Pancreas (tissue), 10 donors: ENCODE results near the gene FAM151B. TPM values are rescaled to one million over a fixed set of nuclear protein-coding genes. Genes with fewer than 3 reads are reported as not detected.

ENCODE experiments used
- ATAC-seq, 4 donors: fragments of 200-7000 bp; cut with Tn5 transposase; one replicate each; pipeline versions ENCODE4 v1.8.0 to v1.9.1; 2020; ENCODE audit warnings: mild to moderate bottlenecking in 4 of 4, moderate library complexity in 4 of 4
- DNase-seq, 6 donors: peaks; one replicate each; pipeline ENCODE4 v3.0.0-alpha.2; 2020
- FAIRE-seq: peaks from 2 replicates; lab custom pipeline; 2012; peaks lifted over from hg19 to GRCh38; lab: Jason Lieb, UNC
- H3K27ac ChIP-seq, 4 donors: fragments of 200-600 bp; sonication (generic); 1 replicate in 3 of 4; 2 replicates in 1 of 4; pipeline versions ENCODE4 v1.5.0 to v1.8.0; 2020
- H3K27me3 ChIP-seq, 4 donors: fragments of 200-600 bp; one replicate each; pipeline ENCODE4 v1.8.0; 2021
- H3K36me3 ChIP-seq, 3 donors: fragments of 200-600 bp; sonication (generic) in 1 of 3; one replicate each; pipeline versions ENCODE4 v1.5.0 to v1.8.0; 2020 to 2021
- H3K4me1 ChIP-seq, 3 donors: fragments of 200-600 bp; one replicate each; pipeline ENCODE4 v1.8.0; 2021
- H3K4me3 ChIP-seq, 4 donors: fragments of 200-600 bp; sonication (generic) in 2 of 4; one replicate each; pipeline versions ENCODE4 v1.5.0 to v1.8.0; 2020 to 2021
- H3K9me3 ChIP-seq, 4 donors: fragments of 200-600 bp; one replicate each; pipeline ENCODE4 v1.8.0; 2021
- WGBS, 2 donors: extraction: QIAGEN DNeasy Blood & Tissue Kit; methylation state at CpG; one replicate each; pipeline ENCODE4 v1.1.7; 2013; 5-methylcytosine and 5-hydroxymethylcytosine counted together
- intact Hi-C, 3 donors: fragments of 100-400 bp; cut with DNase I; formaldehyde crosslinking; loops; one replicate each; pipeline versions ENCODE4 v1.11.1 to v1.14.2; 2022
- polyA plus RNA-seq, 2 donors: library from polyadenylated mRNA; stranded (reverse); fragments of 200-250 nt; gene quantifications; one replicate each; pipeline ENCODE4 v1.2.3, GENCODE V29; 2013
- total RNA-seq, 6 donors: library from RNA; stranded (reverse); fragmentation: NEBNext Ultra II Directional in 4 of 6; extraction: Animal tissue kit (Norgen Biotek cat#: 25700) in 4 of 6; gene quantifications; one replicate each; pipeline versions ENCODE4 v1.2.1 to v1.2.4, GENCODE V29; 2021 to 2023
- TF ChIP-seq, protein P1 (sequence below), 4 donors: fragments of 200-600 bp; sonication (generic) in 3 of 4; IDR thresholded peaks; one replicate each; pipeline versions ENCODE4 v1.5.0 to v1.8.0; 2021; ENCODE audit warnings: antibody characterized with exemption in 4 of 4
- donor health status: healthy with polysubstance abuse.
- donor health status: DM: no; HTN: no; CAD: no; lungs with moderate emphysema.
- donor health status: DM: no; HTN: no; CAD: no.
- donor health status: control.
- donor health status: control.
- donor health status: Bipolar disorder and iron deficiency.
- donor health status: DM: yes; HTN: yes; CAD: no.
- donor health status: DM: no; HTN: no; CAD: no.
- donor health status: DM: no; HTN: no; CAD: no.
- donor health status: DM: yes; HTN: yes; CAD: no.

The FAM151B gene, protein sequence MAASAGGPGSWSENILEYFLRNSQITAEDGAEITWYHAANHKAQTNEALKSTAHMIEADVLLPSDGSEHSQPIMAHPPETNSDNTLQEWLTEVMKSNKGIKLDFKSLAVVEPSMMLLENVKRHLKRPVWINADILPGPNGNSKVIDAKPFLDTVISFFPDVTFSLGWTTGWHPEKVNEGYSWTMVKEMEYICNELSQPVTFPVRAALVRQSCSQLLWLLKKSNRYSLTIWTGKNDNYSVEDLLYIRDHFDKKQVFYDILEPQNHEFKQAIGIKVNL
- total RNA-seq (1 to 10 TPM; 1.1 to 2.5 (median 1.9) TPM), polyA plus RNA-seq (1 to 10 TPM in 1 of 2 donors, under 1 TPM in 1; 0.49 to 1.2 TPM)

GRCh38 chr5:80487829-80488721 lies at the start of gene FAM151B:
Gene FAM151B, plus strand, starts transcription at chr5:80488100. Its CDS starts 24 bp downstream, at chr5:80488124.
- FAIRE-seq (no peak), DNase-seq (peak; percentile 95 to 98 (median 97)), ATAC-seq (peak; percentile 94 to 98 (median 96))
- peaks cover 0 to 12% (median 4%) of the 10 kb centered on the region in 3 donors for H3K36me3 ChIP-seq
- TF ChIP-seq, protein P1, sequence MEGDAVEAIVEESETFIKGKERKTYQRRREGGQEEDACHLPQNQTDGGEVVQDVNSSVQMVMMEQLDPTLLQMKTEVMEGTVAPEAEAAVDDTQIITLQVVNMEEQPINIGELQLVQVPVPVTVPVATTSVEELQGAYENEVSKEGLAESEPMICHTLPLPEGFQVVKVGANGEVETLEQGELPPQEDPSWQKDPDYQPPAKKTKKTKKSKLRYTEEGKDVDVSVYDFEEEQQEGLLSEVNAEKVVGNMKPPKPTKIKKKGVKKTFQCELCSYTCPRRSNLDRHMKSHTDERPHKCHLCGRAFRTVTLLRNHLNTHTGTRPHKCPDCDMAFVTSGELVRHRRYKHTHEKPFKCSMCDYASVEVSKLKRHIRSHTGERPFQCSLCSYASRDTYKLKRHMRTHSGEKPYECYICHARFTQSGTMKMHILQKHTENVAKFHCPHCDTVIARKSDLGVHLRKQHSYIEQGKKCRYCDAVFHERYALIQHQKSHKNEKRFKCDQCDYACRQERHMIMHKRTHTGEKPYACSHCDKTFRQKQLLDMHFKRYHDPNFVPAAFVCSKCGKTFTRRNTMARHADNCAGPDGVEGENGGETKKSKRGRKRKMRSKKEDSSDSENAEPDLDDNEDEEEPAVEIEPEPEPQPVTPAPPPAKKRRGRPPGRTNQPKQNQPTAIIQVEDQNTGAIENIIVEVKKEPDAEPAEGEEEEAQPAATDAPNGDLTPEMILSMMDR (IDR thresholded peaks at IDR 0.05) = no peak
- no peaks in the 10 kb centered on the region for H3K9me3 ChIP-seq
- H3K4me1 ChIP-seq = peaks cover 0 to 3% (median 0%) of the 10 kb centered on the region in 3 donors
- H3K4me3 ChIP-seq = peak within 1 kb of the TSS; percentile 54 to 70 (median 56)
- WGBS, 2 donors = 1% methylated on average over 85 of the region's 85 CpGs
- H3K27ac ChIP-seq = peak within 1 kb of the TSS; percentile 80 to 90 (median 86)
- intact Hi-C loops = loop anchor here in 1 of 3 donors (10.0 kb wide), 1 partner anchor 177 kb away; no protein-coding TSS in a partner anchor
- no peaks in the 10 kb centered on the region for H3K27me3 ChIP-seq

GRCh38 chr5:80438739-80439138 lies 49.2 kb upstream of the FAM151B start:
- Histone ChIP-seq H3K4me3 (no peak overlapping the region), H3K27me3 (no peaks in the 10 kb centered on the region), H3K9me3 (no peaks in the 10 kb centered on the region), H3K36me3 (peaks cover 0 to 6% (median 4%) of the 10 kb centered on the region in 3 donors), H3K27ac (no peak overlapping the region), H3K4me1 (peaks cover 0 to 6% (median 4%) of the 10 kb centered on the region in 3 donors)
- no peak for FAIRE-seq
- no peak for DNase-seq
- peak in 1 of 4 donors; percentile 58 for ATAC-seq
- TF ChIP-seq, protein P1 (IDR thresholded peaks at IDR 0.05) = no peak
- intact Hi-C loops = no loop called here
- 41 to 48% methylated on average over 4 of the region's 4 CpGs for WGBS, 2 donors

- no peak overlapping the region for H3K27ac ChIP-seq
- TF ChIP-seq, protein P1 (IDR thresholded peaks at IDR 0.05) = no peak
- intact Hi-C loops = no loop called here
- H3K4me3 ChIP-seq = no peak overlapping the region
- H3K9me3 ChIP-seq = no peaks in the 10 kb centered on the region
- H3K27me3 ChIP-seq = no peaks in the 10 kb centered on the region
- FAIRE-seq (no peak), ATAC-seq (no peak), DNase-seq (no peak)
- peaks cover 0 to 6% (median 4%) of the 10 kb centered on the region in 3 donors for H3K36me3 ChIP-seq
- H3K4me1 ChIP-seq = peaks cover 0 to 6% (median 4%) of the 10 kb centered on the region in 3 donors
Observed at GRCh38 chr5:80439213-80439612, 48.7 kb upstream of the FAM151B start.

DNA sequence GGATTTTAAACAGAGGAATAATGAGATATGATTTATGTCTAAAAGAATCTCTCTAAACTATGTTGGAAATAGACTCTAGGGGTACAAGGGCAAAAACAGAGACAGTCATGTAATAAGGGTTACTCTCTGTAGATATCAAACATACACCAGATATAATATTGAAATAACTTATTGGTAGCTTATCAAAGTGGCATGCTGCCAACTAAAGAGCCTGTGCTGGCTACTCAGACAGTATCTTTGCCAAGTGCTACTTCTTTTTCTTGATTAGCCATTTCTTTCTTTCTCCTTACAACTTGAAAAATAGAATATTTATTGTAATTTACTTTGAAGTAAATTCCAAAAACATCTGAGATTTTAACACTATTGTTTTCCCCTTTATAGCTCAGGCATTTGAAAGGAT lies 45.2 kb upstream of the FAM151B start:
- DNase-seq = no peak
- no peaks in the 10 kb centered on the region for H3K9me3 ChIP-seq
- H3K27me3 ChIP-seq = no peaks in the 10 kb centered on the region
- intact Hi-C loops = no loop called here
- H3K4me1 ChIP-seq = peaks cover 0 to 6% (median 4%) of the 10 kb centered on the region in 3 donors
- no peak overlapping the region for H3K27ac ChIP-seq
- TF ChIP-seq, protein P1 (IDR thresholded peaks at IDR 0.05) = no peak
- peaks cover 0 to 14% (median 9%) of the 10 kb centered on the region in 3 donors for H3K36me3 ChIP-seq
- no peak for ATAC-seq
- H3K4me3 ChIP-seq = no peak overlapping the region
- no peak for FAIRE-seq
